PFSK-1 (cell line): ENCODE data around the gene KSR2.

Source experiments
- FOXP2 ChIP-seq: optimal IDR thresholded peaks from 2 replicates; pipeline ENCODE3; 2011; ENCODE audit warnings: borderline replicate concordance, control low read depth, inconsistent platforms; ENCODE audit not compliant: insufficient read depth; ENCODE audit errors: extremely low read length, extremely low read depth
- POLR2AphosphoS5 ChIP-seq: IDR thresholded peaks from 2 replicates; pipeline ENCODE4 v1.6.1; 2012; ENCODE audit warnings: low read depth, mild to moderate bottlenecking, control low read depth, low read length, moderate library complexity
- REST ChIP-seq, 2 experiments: IDR thresholded peaks; 2 replicates each; pipeline versions ENCODE4 v1.6.1 to v1.8.0; 2011 to 2012; ENCODE audit warnings: low read depth in 2 of 2, low read length in 2 of 2, control low read depth in 1 of 2, inconsistent platforms in 1 of 2, mild to moderate bottlenecking in 1 of 2, moderate library complexity in 1 of 2; ENCODE audit not compliant: insufficient read depth in 1 of 2
- SIN3A ChIP-seq: IDR thresholded peaks from 2 replicates; pipeline ENCODE4 v1.6.1; 2012; ENCODE audit warnings: mild to moderate bottlenecking, low read length, moderate library complexity, borderline replicate concordance; ENCODE audit not compliant: insufficient read depth
- TAF1 ChIP-seq: IDR thresholded peaks from 2 replicates; pipeline ENCODE4 v1.6.1; 2012; ENCODE audit warnings: low read length, control low read depth, borderline replicate concordance; ENCODE audit not compliant: insufficient read depth

KSR2 gene

GRCh38 chr12:117936722-117937484, 31.9 kb downstream of the KSR2 start:
- no peak for TF ChIP-seq TAF1
- no peak for TF ChIP-seq FOXP2
- TF ChIP-seq REST (IDR thresholded peaks at IDR 0.05; ENCODE audit: insufficient read depth in 1 of 2, low read depth in 2 of 2, low read length in 2 of 2): no peak
- no peak for TF ChIP-seq SIN3A
- TF ChIP-seq POLR2AphosphoS5: no peak

GRCh38 chr12:117933545-117933944, 35.2 kb downstream of the KSR2 start:
- TF ChIP-seq SIN3A (no peak), POLR2AphosphoS5 (no peak), REST (IDR thresholded peaks at IDR 0.05; ENCODE audit: insufficient read depth in 1 of 2, low read depth in 2 of 2, low read length in 2 of 2) (no peak), TAF1 (no peak), FOXP2 (no peak)

- TF ChIP-seq POLR2AphosphoS5 (no peak), SIN3A (no peak), REST (IDR thresholded peaks at IDR 0.05; ENCODE audit: insufficient read depth in 1 of 2, low read depth in 2 of 2, low read length in 2 of 2) (no peak), TAF1 (no peak), FOXP2 (no peak)
Observed at GRCh38 chr12:117926391-117926899, 42.3 kb downstream of the KSR2 start.

GRCh38 chr12:117921929-117922777, 46.6 kb downstream of the KSR2 start:
- TF ChIP-seq REST (IDR thresholded peaks at IDR 0.05; ENCODE audit: insufficient read depth in 1 of 2, low read depth in 2 of 2, low read length in 2 of 2) (no peak), FOXP2 (no peak), POLR2AphosphoS5 (no peak), TAF1 (no peak), SIN3A (no peak)
